ENCODE measurements around the gene NMNAT3. TPM values are rescaled to one million over a fixed set of nuclear protein-coding genes. Genes with fewer than 3 reads are reported as not detected.

NMNAT3 gene
- total RNA-seq, 1 experiment from 2014 or later = 4.6 TPM

DNA sequence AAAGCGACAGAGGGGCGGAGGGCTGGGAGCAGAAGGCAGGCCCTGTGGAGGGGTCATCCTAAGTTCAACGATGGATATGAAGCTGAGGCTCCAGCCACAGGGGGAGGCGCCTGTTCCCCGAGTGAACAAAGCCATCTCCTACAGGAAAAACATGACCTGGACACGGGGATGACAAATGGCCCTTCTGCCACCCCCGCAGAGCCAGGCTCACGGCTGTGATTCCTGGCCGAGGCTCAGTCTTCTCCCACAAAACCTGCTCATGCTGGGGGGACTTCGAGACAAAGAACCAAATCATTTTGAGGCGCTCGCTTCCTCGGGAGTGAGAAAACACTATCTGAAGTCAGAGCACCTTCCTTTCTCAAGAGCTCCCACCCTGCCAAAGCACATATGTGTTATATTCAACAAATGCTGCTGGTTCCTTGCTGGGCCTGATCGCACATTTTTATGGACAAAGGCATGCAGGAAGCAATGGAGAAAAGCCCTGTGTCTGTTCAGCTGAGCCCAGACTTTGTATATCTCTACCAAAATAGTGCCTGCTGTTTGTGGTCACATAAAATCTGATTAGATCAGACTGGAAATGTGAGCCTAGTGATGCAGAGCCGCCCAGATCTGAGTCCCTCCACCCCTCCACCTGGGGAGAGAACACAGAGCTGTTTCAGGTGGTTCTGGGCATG, 143.9 kb downstream of the NMNAT3 start:
- CTCF ChIA-PET = interaction anchor here (0.6 to 0.8 kb wide), 2 partner anchors 14 to 106 kb away, joined by 3 to 4 read pairs; no protein-coding TSS in a partner anchor
- no peak for ATAC-seq

DNA sequence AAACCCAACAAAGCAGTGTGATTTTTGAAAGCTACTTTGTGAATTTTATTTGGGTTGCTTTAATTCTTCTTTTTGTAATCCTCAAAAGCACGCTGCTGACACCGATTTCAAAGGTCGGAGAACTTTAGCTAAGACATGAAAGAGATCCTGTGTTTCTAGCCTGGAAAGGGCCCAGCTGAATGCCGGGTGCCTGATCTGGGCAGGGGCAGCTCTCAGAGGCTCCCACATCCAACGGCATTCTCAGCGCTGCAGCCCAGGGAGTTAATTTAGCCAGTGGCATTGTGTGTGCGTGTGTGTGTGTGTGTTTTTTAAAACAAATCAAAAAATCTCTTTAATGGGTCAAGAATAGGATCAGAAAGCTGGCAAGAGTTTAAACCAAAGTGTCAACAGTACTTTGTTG, 144.8 kb downstream of the NMNAT3 start:
- ChIA-PET CTCF (interaction anchor here (0.9 to 1.0 kb wide), 2 partner anchors 11 to 13 kb away, joined by 3 to 4 read pairs; no protein-coding TSS in a partner anchor), POLR2A (no interaction called here)
- no peak for DNase-seq (ENCODE audit: low spot score)
- H3K27ac Mint-ChIP-seq = no peak overlapping the region
- no peak for ATAC-seq
- H3K4me3 Mint-ChIP-seq = no peak overlapping the region
- peaks cover 8% of the 10 kb centered on the region for H3K27me3 Mint-ChIP-seq (ENCODE audit: low read depth)
- H3K4me1 Mint-ChIP-seq = peaks cover 61% of the 10 kb centered on the region
- H3K36me3 Mint-ChIP-seq = no peaks in the 10 kb centered on the region
- no peak for TF ChIP-seq NR3C1 (CRISPR knock-in tag; conservative IDR thresholded peaks at IDR 0.05; ENCODE audit: low read depth)
- no peak for TF ChIP-seq CREM (CRISPR knock-in tag; IDR thresholded peaks at IDR 0.05)
- H3K9me3 Mint-ChIP-seq = no peaks in the 10 kb centered on the region

More for the DNA sequence above, 143.9 kb downstream of the NMNAT3 start:
- no peak for DNase-seq (ENCODE audit: low spot score)
- no peaks in the 10 kb centered on the region for H3K36me3 Mint-ChIP-seq
- H3K4me3 Mint-ChIP-seq = no peak overlapping the region
- H3K27me3 Mint-ChIP-seq (ENCODE audit: low read depth) = peaks cover 17% of the 10 kb centered on the region
- H3K4me1 Mint-ChIP-seq = peaks cover 70% of the 10 kb centered on the region
- H3K9me3 Mint-ChIP-seq = no peaks in the 10 kb centered on the region
- POLR2A ChIA-PET = no interaction called here
- no peak overlapping the region for H3K27ac Mint-ChIP-seq
- no peak for TF ChIP-seq JAZF1 (CRISPR knock-in tag; IDR thresholded peaks at IDR 0.05)
- TF ChIP-seq, protein P1, sequence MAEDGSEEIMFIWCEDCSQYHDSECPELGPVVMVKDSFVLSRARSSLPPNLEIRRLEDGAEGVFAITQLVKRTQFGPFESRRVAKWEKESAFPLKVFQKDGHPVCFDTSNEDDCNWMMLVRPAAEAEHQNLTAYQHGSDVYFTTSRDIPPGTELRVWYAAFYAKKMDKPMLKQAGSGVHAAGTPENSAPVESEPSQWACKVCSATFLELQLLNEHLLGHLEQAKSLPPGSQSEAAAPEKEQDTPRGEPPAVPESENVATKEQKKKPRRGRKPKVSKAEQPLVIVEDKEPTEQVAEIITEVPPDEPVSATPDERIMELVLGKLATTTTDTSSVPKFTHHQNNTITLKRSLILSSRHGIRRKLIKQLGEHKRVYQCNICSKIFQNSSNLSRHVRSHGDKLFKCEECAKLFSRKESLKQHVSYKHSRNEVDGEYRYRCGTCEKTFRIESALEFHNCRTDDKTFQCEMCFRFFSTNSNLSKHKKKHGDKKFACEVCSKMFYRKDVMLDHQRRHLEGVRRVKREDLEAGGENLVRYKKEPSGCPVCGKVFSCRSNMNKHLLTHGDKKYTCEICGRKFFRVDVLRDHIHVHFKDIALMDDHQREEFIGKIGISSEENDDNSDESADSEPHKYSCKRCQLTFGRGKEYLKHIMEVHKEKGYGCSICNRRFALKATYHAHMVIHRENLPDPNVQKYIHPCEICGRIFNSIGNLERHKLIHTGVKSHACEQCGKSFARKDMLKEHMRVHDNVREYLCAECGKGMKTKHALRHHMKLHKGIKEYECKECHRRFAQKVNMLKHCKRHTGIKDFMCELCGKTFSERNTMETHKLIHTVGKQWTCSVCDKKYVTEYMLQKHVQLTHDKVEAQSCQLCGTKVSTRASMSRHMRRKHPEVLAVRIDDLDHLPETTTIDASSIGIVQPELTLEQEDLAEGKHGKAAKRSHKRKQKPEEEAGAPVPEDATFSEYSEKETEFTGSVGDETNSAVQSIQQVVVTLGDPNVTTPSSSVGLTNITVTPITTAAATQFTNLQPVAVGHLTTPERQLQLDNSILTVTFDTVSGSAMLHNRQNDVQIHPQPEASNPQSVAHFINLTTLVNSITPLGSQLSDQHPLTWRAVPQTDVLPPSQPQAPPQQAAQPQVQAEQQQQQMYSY (CRISPR knock-in tag; IDR thresholded peaks at IDR 0.05) = no peak
- TF ChIP-seq SMAD4 (CRISPR knock-in tag; IDR thresholded peaks at IDR 0.05) = no peak
- TF ChIP-seq, protein P2, sequence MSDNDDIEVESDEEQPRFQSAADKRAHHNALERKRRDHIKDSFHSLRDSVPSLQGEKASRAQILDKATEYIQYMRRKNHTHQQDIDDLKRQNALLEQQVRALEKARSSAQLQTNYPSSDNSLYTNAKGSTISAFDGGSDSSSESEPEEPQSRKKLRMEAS (CRISPR knock-in tag; IDR thresholded peaks at IDR 0.05) = no peak
- TF ChIP-seq, protein P3, sequence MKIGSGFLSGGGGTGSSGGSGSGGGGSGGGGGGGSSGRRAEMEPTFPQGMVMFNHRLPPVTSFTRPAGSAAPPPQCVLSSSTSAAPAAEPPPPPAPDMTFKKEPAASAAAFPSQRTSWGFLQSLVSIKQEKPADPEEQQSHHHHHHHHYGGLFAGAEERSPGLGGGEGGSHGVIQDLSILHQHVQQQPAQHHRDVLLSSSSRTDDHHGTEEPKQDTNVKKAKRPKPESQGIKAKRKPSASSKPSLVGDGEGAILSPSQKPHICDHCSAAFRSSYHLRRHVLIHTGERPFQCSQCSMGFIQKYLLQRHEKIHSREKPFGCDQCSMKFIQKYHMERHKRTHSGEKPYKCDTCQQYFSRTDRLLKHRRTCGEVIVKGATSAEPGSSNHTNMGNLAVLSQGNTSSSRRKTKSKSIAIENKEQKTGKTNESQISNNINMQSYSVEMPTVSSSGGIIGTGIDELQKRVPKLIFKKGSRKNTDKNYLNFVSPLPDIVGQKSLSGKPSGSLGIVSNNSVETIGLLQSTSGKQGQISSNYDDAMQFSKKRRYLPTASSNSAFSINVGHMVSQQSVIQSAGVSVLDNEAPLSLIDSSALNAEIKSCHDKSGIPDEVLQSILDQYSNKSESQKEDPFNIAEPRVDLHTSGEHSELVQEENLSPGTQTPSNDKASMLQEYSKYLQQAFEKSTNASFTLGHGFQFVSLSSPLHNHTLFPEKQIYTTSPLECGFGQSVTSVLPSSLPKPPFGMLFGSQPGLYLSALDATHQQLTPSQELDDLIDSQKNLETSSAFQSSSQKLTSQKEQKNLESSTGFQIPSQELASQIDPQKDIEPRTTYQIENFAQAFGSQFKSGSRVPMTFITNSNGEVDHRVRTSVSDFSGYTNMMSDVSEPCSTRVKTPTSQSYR (CRISPR knock-in tag; IDR thresholded peaks at IDR 0.05) = no peak
- TF ChIP-seq MXD4 (CRISPR knock-in tag; IDR thresholded peaks at IDR 0.05; ENCODE audit: borderline replicate concordance) = no peak
- TF ChIP-seq, protein P4, sequence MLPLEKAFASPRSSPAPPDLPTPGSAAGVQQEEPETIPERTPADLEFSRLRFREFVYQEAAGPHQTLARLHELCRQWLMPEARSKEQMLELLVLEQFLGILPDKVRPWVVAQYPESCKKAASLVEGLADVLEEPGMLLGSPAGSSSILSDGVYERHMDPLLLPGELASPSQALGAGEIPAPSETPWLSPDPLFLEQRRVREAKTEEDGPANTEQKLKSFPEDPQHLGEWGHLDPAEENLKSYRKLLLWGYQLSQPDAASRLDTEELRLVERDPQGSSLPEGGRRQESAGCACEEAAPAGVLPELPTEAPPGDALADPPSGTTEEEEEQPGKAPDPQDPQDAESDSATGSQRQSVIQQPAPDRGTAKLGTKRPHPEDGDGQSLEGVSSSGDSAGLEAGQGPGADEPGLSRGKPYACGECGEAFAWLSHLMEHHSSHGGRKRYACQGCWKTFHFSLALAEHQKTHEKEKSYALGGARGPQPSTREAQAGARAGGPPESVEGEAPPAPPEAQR (CRISPR knock-in tag; IDR thresholded peaks at IDR 0.05) = no peak
- no peak for TF ChIP-seq FOXK1 (CRISPR knock-in tag; IDR thresholded peaks at IDR 0.05)
- no peak for TF ChIP-seq CBFB (CRISPR knock-in tag; IDR thresholded peaks at IDR 0.05; ENCODE audit: low read depth)

DNA sequence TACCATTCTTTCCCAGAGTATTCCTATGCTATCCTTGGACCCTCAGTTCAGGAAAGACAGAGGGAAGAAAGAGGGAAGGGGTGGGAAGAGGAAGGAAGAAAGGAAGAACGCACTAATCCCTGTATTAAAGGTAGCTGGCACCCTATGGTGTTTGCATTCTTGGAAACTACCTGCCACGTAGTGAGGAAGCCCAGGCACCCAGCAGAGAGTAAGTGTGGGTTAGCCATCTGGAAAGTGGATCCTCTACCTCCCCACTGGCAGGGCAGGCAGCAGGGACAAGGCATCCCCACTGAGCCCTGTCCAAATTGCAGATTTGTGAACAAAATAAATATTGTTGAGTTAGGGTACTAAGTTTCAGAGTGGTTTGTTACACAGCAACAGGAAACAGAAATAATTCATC, 147.1 kb downstream of the NMNAT3 start:
- TF ChIP-seq ZNF423 (CRISPR knock-in tag; IDR thresholded peaks at IDR 0.05) (0 out of 2 replicates have a peak, but pooled peaks have one; percentile 11), ZNF317 (CRISPR knock-in tag; IDR thresholded peaks at IDR 0.05; ENCODE audit: borderline replicate concordance, low read depth) (no peak)
- CTCF ChIA-PET = interaction anchor here (1.1 to 1.2 kb wide), 2 partner anchors 10 to 103 kb away, joined by 3 to 4 read pairs; no protein-coding TSS in a partner anchor
- peaks cover 3% of the 10 kb centered on the region; the same call in 1 of the 2 replicates for H3K36me3 Mint-ChIP-seq

More for the DNA sequence above, 147.1 kb downstream of the NMNAT3 start:
- DNase-seq (ENCODE audit: low spot score) = no peak
- Mint-ChIP-seq H3K4me1 (peaks cover 48% of the 10 kb centered on the region), H3K27me3 (ENCODE audit: low read depth) (no peaks in the 10 kb centered on the region), H3K27ac (no peak overlapping the region), H3K9me3 (no peaks in the 10 kb centered on the region), H3K4me3 (no peak overlapping the region)
- POLR2A ChIA-PET = no interaction called here
- no peak for ATAC-seq

All from WTC11 (cell line).